Eye (tissue), 1 donor: ENCODE results near the gene ZNF865.

ENCODE experiments used
- DNase-seq: peaks from one replicate; pipeline ENCODE4 v3.0.0-alpha.2; 2015

ZNF865 gene

GRCh38 chr19:55609326-55609725, 3.9 kb downstream of the ZNF865 start:
- DNase-seq = no peak

DNA sequence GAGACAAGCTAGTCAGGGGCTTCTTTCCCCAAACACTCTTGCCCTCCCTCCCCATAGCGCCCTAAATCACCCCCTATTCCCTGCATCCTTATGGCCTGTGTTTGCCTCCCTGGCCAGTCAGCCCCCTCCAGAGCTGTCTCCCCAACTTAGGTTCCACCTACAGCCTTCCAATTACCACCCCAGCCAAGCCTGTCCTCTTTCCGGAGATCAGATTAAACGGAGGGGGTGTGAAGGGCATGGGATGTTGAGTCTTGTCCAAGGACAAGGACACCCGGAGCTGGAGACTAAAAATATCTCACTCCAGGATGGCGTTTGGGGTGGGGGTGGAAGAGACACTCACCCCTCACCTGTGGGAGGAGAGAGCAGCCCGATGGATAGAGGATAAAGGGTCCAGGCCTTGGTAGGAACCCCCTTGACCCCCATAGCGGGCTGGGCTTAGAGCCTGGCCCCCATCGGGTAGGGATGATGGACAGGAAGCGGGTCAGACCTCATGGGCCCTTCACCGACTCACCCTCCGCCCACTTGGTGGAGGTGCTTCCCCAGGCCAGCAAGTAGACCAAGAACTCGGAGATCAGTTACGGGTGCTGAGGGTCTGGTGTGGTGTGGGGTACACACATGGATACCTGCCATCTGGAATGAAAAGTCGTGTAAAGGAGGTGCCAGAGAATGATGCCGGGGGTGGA, 6.0 kb downstream of the ZNF865 start:
- DNase-seq = no peak

DNA sequence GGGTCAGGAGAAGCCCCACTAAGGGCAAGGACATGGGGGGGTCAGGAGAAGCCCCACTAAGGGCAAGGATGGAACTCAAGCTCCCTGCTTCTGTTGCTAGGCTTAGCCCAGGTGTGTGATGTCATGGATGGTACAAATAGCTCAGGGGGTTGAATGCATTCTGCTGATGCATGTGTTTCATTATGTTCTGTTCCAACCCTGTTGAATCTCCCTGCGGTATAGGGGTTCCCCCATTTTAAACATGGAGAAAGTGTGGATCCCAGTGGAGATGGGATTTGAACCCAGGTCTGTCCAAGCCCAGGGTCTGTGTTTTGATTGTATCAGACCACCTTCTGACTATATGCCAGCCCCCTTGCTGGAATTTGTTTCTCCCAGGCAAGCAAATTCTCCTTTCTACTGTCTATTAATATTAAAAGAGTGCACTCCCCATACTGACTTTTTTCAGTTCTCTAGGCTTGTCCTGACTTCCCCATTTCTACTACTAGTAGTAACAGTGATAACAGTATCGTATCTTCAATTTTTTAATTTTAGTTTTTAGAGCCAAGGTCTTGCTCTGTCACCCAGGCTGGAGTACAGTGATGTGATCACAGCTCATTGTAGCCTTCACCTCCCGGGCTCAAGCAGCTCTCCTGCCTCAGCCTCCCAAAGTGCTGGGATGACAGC, 6.7 kb downstream of the ZNF865 start:
- DNase-seq = no peak

- DNase-seq = no peak
These were observed 7.9 kb downstream of the ZNF865 start for GRCh38 chr19:55613396-55613795.

DNA sequence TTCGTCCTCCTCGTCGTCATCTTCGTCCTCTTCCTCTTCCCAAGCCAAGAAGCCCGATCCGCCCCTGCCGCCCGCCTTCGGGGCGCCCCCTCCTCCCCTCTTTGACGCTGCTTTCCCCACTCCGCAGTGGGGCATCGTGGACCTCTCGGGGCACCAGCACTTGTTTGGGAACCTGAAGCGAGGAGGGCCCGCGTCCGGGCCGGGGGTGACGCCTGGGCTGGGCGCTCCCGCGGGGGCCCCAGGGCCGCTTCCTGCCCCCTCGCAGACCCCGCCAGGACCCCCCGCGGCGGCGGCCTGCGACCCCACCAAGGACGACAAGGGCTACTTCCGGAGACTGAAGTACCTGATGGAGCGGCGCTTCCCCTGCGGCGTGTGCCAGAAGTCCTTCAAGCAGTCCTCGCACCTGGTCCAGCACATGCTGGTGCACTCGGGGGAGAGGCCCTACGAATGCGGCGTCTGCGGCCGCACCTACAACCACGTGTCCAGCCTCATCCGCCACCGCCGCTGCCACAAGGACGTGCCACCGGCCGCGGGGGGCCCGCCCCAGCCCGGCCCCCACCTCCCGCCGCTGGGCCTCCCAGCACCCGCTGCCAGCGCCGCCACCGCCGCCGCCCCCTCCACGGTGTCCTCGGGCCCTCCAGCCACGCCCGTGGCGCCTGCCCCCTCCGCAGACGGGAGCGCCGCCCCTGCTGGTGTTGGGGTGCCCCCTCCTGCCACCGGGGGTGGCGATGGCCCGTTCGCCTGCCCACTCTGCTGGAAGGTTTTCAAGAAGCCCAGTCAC, 8.7 kb downstream of the ZNF865 start:
- no peak for DNase-seq

DNA sequence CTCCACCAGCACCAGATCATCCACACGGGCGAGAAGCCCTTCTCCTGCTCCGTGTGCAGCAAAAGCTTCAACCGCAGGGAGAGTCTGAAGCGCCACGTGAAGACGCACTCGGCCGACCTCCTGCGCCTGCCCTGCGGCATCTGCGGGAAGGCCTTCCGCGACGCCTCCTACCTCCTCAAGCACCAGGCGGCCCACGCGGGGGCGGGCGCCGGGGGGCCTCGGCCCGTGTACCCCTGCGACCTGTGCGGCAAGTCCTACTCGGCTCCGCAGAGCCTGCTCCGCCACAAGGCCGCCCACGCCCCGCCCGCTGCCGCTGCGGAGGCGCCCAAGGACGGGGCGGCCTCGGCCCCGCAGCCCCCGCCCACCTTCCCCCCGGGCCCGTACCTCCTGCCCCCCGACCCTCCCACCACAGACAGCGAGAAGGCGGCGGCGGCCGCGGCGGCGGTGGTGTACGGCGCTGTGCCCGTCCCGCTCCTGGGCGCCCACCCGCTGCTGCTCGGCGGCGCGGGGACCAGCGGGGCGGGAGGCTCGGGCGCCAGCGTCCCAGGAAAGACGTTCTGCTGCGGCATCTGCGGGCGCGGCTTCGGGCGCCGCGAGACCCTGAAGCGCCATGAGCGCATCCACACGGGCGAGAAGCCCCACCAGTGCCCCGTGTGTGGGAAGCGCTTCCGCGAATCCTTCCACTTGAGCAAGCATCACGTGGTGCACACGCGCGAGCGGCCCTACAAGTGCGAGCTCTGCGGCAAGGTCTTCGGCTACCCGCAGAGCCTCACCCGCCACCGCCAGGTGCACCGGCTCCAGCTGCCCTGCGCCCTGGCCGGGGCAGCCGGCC, 9.5 kb downstream of the ZNF865 start:
- no peak for DNase-seq

GRCh38 chr19:55615543-55616394, 10.3 kb downstream of the ZNF865 start:
- DNase-seq = no peak

GRCh38 chr19:55616395-55616875, 11.0 kb downstream of the ZNF865 start:
- DNase-seq = no peak

- no peak for DNase-seq
These were observed 12.0 kb downstream of the ZNF865 start for GRCh38 chr19:55617426-55617825.

DNA sequence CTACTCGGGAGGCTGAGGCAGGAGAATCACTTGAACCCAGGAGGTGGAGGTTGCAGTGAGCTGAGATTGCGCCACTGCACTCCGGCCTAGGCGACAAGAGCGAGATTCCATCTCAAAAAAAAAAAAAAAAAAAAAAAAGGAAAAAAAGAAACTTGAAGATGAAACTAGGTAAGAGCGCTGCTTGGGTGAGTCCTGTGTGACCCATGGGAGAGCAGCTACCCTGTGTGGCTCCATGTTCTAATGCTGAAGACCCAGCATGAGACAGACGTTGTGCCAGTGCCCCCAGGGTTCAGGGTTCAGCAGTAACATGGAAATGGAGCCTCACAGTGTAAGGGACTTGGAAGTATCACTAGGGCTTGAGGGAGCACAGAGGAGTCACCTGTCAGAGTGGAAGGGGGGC, 13.0 kb downstream of the ZNF865 start:
- DNase-seq = no peak

DNA sequence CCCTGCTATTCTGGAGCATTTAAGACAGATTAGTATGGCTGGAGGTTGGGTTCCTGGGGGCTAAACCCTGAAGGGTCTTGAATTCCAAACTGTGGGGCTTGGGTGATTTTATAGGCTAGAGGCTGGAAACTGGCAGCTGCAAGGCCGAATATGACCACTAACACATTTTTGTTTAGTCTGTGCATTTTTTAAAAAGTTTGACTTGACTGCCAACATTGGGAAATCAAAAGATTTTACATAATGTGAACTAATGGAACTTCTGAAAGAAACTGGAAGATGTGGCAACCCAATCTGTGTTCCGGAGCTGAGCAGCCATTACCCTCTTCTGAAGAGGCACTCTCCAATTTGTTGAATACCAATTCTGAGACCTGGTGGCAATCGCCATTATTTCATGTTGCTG, 13.8 kb downstream of the ZNF865 start:
- no peak for DNase-seq

DNA sequence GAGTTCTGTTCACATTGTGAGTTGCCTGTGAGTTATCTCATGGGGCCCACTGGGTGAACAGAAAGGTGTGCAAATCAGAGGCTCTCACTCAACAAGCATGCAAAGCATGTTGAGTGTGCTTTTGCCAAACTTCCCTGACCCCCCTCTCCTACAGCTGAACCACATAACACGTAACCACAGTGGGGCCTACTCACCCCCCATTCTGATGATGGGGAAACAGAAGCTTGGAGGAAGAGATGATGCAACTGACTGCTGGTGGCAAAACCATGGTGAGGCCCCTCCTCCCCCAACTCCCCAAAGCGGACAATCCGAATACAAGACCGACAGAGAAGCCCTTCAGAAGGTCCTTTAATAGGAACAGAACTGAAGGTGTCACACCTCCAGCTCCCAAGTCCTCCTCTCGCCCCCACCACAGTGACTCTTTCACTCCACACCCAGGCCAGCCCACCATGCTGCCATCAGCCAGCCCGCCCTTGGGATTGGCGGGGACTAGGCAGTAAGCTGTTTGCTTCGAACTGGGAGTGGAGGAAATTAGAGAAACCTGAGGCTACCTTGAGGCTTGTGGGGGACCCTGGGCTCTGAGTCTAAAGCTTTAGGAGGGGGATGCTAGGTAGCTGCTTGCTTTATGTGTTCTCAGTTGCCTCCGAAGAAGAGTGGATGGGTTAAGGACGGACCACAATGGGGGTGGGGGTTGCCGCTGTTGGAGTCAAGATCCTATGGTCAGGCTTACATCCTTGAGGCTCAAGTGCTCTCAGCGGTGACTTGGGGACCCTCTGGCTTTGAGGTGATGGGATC, 15.2 kb downstream of the ZNF865 start:
- DNase-seq = no peak

- no peak for DNase-seq
These were observed 15.8 kb downstream of the ZNF865 start for GRCh38 chr19:55621205-55621672.

DNA sequence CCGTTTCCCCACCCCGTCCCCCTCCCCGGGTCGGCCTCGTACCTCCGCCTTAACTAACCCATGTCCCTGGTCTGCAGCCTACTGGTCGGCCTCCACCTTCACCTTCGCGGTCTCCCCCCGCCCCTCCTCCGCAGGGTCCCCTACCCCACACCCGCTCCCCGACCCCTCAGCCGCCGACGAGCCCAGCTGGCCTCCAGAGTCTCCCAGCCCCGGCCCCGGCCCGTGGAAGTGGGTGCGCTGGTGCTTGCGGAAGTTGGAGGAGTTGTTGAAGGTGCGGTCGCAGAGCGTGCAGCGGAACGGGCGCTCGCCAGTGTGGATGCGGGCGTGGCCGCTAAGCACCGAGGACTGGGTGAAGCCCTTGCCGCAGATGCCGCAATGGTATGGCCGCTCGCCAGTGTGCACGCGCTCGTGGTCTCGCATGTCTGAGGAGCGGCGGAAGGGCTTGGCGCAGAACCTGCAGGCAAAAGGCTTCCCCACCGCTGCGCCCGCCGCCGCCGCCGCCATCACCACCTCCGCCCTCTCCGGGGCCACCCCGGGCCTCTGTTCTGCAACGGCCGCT, 16.3 kb downstream of the ZNF865 start:
- DNase-seq = no peak

- no peak for DNase-seq
These were observed 17.0 kb downstream of the ZNF865 start for GRCh38 chr19:55622242-55622969.

DNA sequence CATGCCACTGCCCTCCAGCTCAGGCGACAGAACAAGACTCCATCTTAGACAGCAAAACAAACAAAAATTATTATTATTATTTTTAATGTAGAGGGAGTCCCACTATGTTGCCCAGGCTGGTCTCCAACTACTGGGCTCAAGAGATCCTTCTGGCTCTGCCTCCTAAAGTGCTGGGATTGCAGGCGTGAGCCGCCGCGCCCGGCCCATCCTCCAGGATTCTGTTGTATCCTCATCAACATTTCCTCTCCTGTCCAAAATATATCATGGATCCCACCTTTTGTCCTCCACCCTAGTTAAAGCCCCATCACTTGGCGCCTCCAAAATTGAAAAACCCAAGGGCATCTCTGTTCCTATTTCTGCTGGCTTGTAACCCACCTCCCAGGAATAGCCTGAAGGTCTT, 17.7 kb downstream of the ZNF865 start:
- no peak for DNase-seq

DNA sequence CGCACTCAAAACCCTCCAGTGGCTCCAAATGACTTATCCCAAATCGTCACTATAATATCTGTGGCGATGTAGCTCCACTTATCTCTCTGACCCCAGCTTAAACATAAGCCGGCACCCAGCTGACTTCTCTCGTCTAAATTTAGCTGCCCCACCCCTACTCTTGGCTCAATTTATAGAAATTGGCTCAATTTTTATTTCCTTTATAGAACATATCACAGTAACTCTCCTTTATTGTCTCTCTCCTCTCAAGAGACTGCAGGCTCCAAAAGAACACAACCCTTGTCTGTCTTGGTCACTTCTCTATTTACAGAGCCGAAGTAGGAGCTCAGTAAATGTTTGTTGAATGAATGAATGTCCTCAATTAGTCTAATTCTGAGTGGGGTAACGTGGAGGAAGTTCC, 18.1 kb downstream of the ZNF865 start:
- no peak for DNase-seq

- DNase-seq = peak; percentile 99
These were observed 18.9 kb downstream of the ZNF865 start, which contains the start of gene ZNF784 for GRCh38 chr19:55624109-55625003. ZNF784 (minus strand) TSS chr19:55624566; CDS start chr19:55624561, 5 bp downstream.

DNA sequence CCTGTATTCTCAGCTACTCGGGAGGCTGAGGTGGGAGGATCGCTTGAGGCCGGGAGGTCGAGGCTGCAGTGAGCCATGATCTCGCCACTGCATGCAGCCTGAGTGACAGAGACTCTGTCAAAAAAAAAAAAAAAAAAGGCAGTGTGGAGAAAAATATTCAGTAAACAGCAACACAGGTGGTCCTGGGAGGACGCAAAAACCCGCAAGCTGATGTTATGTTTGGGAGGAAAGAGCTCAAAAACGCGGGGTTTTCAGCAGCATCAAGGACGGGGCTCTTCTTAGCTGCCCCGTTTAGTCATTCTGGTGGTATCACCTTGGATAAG, 19.5 kb downstream of the ZNF865 start:
- DNase-seq = no peak
